ENCODE measurements around the gene GATAD2A. TPM values are rescaled to one million over a fixed set of nuclear protein-coding genes. Genes with fewer than 3 reads are reported as not detected.
"Not testable (repeated sequence)": the region's sequence is repeated elsewhere in the genome, so short reads cannot be mapped to it uniquely, and the experiment has no call there.

The GATAD2A gene
- total RNA-seq, 1 experiment from 2014 or later, result 99.6 TPM

GRCh38 chr19:19453125-19453454, 47.6 kb downstream of the GATAD2A start:
- ATAC-seq (no peak), DNase-seq (ENCODE audit: low read depth, low spot score) (no peak)
- H3K27ac ChIP-seq (ENCODE audit: low read length), result no peak overlapping the region
- no peaks in the 10 kb centered on the region for H3K4me1 ChIP-seq (ENCODE audit: control insufficient read depth, insufficient read depth, low read length)
- intact Hi-C loops (cut with micrococcal nuclease; ENCODE audit: unreplicated experiment), result no loop called here
- ChIA-PET CTCF (interaction anchor here (0.7 kb wide), 1 partner anchor 401 kb away, joined by 3 read pairs; no protein-coding TSS in a partner anchor), POLR2A (no interaction called here)
- no peak overlapping the region for H3K4me3 ChIP-seq (ENCODE audit: low read depth in 2 of 2, low read length in 2 of 2)
- TF ChIP-seq TCF7L2 (IDR thresholded peaks at IDR 0.05; ENCODE audit: low read depth, low read length) (no peak), POLR2AphosphoS5 (IDR thresholded peaks at IDR 0.05; ENCODE audit: low read depth, low read length) (no peak), CTCF (IDR thresholded peaks at IDR 0.05) (no peak), REST (IDR thresholded peaks at IDR 0.05; ENCODE audit: insufficient read depth in 1 of 2, low read depth in 2 of 2, low read length in 1 of 2) (no peak), SIN3A (IDR thresholded peaks at IDR 0.05; ENCODE audit: borderline replicate concordance, insufficient read depth, low read depth, low read length) (no peak)
- no TSS peak for BruUV-seq (replicated peaks)
- no peaks in the 10 kb centered on the region for H3K9me3 ChIP-seq (ENCODE audit: control insufficient read depth, insufficient read depth, low read depth, low read length)
- no peaks in the 10 kb centered on the region for H3K36me3 ChIP-seq (ENCODE audit: control insufficient read depth, insufficient read depth, low read length)
- in situ Hi-C loops (cut with HindIII; ENCODE audit: low pct_unique_long_range_greater_than_20kb, low sequenced_read_pairs), result no loop called here
- no peaks in the 10 kb centered on the region for H3K27me3 ChIP-seq (ENCODE audit: control insufficient read depth, insufficient read depth, low read length)

GRCh38 chr19:19455166-19455919, 49.9 kb downstream of the GATAD2A start:
- not testable (repeated sequence) for H3K4me3 ChIP-seq (ENCODE audit: low read depth in 2 of 2, low read length in 2 of 2)

DNA sequence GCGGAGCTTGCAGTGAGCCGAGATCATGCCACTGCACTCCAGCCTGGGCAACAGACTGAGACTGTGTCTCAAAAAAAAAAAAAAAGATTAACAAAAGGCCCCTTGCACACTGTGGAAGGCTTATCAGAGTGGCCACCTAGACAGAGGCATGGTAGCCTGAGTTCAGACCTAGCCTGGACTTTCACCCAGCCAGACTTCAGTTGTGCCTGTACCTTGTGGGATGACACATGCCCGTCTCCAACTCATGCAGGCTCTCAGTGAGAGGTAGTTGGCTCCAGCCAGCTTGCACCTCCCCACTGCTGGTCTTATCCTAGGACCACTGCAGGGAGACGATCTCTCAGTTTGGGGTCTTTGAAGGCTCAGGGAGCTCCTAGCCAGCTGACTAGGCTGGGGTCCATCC, 52.2 kb downstream of the GATAD2A start:
- no peaks in the 10 kb centered on the region for H3K36me3 ChIP-seq (ENCODE audit: control insufficient read depth, insufficient read depth, low read length)
- H3K4me3 ChIP-seq (ENCODE audit: low read depth in 2 of 2, low read length in 2 of 2), result no peak overlapping the region
- H3K27ac ChIP-seq (ENCODE audit: low read length), result no peak overlapping the region
- ChIA-PET CTCF (no interaction called here), POLR2A (no interaction called here)
- no TSS peak for BruUV-seq (replicated peaks)
- H3K27me3 ChIP-seq (ENCODE audit: control insufficient read depth, insufficient read depth, low read length), result no peaks in the 10 kb centered on the region
- intact Hi-C loops (cut with micrococcal nuclease; ENCODE audit: unreplicated experiment), result no loop called here
- H3K9me3 ChIP-seq (ENCODE audit: control insufficient read depth, insufficient read depth, low read depth, low read length), result no peaks in the 10 kb centered on the region
- DNase-seq (ENCODE audit: low read depth, low spot score) (no peak), ATAC-seq (no peak)
- TF ChIP-seq POLR2AphosphoS5 (IDR thresholded peaks at IDR 0.05; ENCODE audit: low read depth, low read length) (no peak), SIN3A (IDR thresholded peaks at IDR 0.05; ENCODE audit: borderline replicate concordance, insufficient read depth, low read depth, low read length) (no peak), TCF7L2 (IDR thresholded peaks at IDR 0.05; ENCODE audit: low read depth, low read length) (no peak), REST (IDR thresholded peaks at IDR 0.05; ENCODE audit: insufficient read depth in 1 of 2, low read depth in 2 of 2, low read length in 1 of 2) (no peak), CTCF (IDR thresholded peaks at IDR 0.05) (no peak)
- H3K4me1 ChIP-seq (ENCODE audit: control insufficient read depth, insufficient read depth, low read length), result peaks cover 12% of the 10 kb centered on the region
- in situ Hi-C loops (cut with HindIII; ENCODE audit: low pct_unique_long_range_greater_than_20kb, low sequenced_read_pairs), result no loop called here

More at GRCh38 chr19:19455166-19455919, 49.9 kb downstream of the GATAD2A start:
- H3K27ac ChIP-seq (ENCODE audit: low read length); H3K9me3 ChIP-seq (ENCODE audit: control insufficient read depth, insufficient read depth, low read depth, low read length); ATAC-seq; H3K36me3 ChIP-seq (ENCODE audit: control insufficient read depth, insufficient read depth, low read length); H3K4me1 ChIP-seq (ENCODE audit: control insufficient read depth, insufficient read depth, low read length); intact Hi-C loops (cut with micrococcal nuclease; ENCODE audit: unreplicated experiment); POLR2A ChIA-PET; DNase-seq (ENCODE audit: low read depth, low spot score); in situ Hi-C loops (cut with HindIII; ENCODE audit: low pct_unique_long_range_greater_than_20kb, low sequenced_read_pairs); CTCF ChIA-PET; BruUV-seq (replicated peaks); H3K27me3 ChIP-seq (ENCODE audit: control insufficient read depth, insufficient read depth, low read length): not testable (repeated sequence)

All from Panc1 (cell line).